GM18868 (cell line): ENCODE data around the gene STX16.

Experiments used
- ATAC-seq: cut with Tn5 transposase; IDR thresholded peaks from one replicate; pipeline ENCODE4 v1.9.1; 2021; ENCODE audit warnings: mild to moderate bottlenecking, moderate library complexity; ENCODE audit not compliant: unreplicated experiment

Gene STX16, protein sequence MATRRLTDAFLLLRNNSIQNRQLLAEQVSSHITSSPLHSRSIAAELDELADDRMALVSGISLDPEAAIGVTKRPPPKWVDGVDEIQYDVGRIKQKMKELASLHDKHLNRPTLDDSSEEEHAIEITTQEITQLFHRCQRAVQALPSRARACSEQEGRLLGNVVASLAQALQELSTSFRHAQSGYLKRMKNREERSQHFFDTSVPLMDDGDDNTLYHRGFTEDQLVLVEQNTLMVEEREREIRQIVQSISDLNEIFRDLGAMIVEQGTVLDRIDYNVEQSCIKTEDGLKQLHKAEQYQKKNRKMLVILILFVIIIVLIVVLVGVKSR

GRCh38 chr20:58650776-58651558 lies at the start of gene STX16:
STX16 (plus strand) TSS chr20:58651283; CDS start chr20:58652007, 724 bp downstream.
- ATAC-seq: peak; percentile 67

DNA sequence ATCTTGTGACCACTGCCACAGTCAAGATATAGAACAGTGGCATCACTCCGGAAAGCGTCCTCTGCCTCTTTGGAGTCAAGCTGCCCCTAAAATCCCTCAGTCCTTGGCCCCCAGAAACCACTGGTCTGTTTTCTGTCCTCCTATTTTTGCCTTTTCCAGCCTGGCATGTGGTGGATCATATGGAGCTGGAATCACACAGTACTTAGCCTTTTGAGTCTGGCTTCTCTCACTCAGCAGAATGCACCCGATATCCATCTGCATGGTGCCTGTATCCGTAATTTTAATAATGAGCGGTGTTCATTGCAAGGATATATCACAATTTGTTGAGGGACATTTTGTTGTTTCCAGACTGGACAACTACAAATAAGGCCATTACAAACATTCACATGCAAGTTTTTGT lies 49.0 kb upstream of the STX16 start:
- ATAC-seq: no peak

- no peak for ATAC-seq
Measured at GRCh38 chr20:58603721-58604120, 47.4 kb upstream of the STX16 start.

DNA sequence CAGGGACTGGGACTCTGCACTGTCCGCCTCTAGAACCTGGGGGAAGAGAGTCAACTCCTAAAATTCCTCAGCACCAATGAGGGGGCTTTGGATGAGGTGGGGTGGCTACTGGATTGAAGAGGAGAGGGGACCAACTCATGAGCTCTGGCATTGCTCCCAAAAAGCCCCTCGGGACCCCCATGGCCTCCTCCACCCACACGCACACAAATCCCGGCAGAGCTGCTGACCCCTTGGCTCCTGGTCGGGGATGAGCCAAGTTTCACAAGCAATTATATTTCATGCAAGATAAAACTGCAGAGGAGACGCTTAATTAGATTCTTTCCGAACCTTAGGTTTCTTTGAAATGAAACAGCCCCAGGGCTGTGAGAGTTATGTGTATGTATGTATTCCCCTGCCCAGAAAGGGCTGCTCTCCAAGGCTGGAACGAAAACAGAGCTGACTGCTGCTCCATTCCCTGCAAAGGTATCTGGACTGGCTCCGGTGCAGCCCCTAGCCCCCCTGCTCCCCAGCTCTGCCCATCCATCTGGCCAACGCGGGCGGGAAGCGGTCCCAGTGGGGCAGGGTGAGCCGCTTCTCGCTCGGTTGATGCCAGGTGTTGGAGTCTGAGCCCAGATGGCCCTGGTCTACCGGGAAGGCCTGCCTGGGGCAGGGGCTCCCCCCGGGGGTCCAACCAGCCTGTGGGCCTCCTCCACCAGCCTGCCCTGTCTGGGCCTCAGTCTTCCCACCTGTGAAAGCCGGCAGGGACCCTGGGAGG lies 46.8 kb upstream of the STX16 start:
- ATAC-seq: no peak

DNA sequence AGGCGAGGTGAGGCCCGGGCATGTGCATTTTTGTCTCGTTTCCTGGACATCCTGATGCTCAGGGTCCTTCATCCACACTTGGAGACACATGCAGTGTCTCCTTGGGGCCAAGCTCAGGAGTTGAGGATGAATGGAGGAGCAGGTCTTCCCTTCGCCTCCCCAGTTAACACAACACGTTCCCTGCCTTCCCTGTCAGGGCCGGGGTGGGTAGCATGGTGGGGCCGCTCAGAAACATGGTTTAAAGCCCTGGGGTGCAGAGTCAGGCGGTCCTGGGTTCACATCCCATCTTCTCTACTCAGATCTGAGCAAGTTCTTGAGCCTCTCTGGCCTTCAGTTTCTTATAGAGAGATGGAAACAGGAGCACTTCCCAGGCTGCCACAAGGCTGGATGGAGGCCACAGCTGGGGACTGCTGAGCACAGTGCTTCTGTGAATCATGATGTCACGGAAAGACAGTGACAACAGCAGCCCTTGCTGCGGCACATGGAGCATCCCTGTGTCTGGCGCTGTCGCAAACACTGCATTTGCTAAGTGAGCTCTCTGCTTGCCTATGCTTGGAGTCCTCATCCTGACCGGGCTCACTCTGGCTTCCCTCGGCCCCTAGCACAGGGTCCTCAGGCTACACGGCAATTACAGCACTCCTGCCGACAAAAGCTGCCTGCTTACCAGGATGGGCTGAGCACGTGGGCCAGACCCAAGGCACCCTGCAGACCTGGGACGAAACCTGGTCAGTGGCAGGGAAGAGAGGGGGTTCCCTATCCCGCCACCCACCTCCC lies 45.6 kb upstream of the STX16 start:
- no peak for ATAC-seq

DNA sequence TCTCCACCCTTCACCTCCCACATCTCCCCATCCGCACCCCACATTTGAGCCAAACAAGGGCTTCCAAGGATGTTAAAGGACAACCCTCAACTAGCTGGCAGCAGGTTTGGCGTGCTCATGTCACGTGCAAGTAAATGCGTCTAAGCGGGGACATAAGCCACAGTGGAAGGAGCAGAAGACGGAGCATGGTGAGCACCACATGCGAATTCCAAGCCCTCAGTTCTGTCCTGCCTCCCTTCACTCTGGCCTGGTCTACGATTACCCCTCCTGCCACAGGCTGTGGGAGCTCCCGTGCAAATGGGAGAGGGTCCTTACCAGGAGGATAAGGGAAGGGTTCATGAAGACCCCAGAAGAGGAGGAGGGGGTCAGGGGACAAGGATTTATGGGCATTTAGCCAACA lies 44.9 kb upstream of the STX16 start:
- no peak for ATAC-seq

DNA sequence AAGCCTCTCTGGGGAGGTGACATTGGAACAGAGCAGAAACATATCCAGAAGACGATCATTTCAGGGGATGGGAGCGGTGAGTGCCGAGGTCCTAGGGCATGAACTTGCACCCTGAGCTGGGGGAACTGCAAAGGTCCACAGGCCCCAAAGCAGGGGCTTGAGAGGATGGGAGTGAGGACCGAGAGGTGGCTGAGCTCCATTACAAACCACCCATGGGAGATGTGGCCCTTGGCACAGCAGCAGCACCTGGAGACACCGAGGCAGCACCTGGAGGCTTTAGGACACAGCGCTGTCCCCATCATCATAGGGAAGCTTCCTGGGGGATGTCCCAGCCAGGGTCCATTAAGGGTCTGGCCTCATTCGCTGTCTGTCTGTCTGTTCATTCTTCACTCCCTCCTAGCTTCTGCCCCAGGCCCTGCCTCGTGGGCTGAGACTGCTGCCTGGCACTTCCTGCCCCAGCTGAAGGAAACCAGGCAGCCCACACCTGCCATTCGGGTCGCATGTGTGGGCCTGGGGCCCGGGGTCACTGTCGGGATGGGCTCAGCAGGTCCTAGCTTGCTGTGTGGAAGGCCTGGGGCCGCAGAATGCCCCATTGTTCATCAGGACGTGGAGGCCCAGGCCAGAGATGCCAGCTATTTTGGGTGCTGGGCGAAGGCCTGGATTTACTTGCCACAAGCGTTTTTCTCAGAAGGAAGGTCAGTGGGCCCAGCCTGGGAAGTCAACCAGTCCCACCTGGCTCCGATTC lies 42.8 kb upstream of the STX16 start:
- no peak for ATAC-seq

GRCh38 chr20:58609026-58609425 lies 42.1 kb upstream of the STX16 start:
- ATAC-seq: no peak

GRCh38 chr20:58610071-58610800 lies 40.8 kb upstream of the STX16 start:
- no peak for ATAC-seq

GRCh38 chr20:58610811-58611210 lies 40.3 kb upstream of the STX16 start:
- ATAC-seq: no peak

DNA sequence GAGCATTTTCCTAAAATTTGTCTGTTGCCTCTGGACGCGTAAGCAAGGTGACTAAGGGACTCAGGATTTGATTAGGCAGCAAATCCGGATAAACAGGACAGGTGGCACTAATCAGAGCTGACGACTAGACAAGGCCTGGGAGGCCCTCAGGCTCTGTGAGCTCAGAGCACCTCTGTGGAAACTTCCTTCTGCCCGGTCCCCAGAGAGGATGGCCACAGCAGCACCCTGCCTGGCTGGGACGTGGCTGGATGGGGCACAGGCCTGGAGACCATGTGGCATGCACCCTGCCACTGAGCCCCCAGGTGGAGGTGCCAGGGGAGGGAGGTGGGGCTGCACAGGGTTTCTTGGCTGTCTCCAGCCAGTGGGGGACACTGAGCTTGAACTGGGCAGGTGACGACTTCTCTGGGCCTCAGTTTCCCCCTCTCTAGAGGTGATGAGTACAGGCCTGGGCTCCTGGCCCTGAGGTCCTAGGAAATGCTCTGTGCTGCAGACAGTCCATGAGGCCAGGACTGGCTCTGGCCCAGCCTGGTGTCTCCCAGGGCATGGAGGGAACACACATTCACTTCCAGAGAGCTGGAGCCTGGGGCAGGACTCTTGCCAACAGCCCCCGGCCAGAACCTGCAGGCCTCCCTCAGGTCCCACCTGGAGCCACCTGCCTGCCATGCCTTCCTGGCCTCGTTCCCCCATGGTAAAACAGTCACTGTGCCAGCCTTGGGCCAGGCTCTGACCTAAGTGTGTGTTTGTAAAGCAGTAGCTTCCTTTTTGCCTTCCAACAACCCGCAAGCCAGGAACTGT lies 39.6 kb upstream of the STX16 start:
- no peak for ATAC-seq

GRCh38 chr20:58612121-58612691 lies 38.9 kb upstream of the STX16 start:
- ATAC-seq: no peak

DNA sequence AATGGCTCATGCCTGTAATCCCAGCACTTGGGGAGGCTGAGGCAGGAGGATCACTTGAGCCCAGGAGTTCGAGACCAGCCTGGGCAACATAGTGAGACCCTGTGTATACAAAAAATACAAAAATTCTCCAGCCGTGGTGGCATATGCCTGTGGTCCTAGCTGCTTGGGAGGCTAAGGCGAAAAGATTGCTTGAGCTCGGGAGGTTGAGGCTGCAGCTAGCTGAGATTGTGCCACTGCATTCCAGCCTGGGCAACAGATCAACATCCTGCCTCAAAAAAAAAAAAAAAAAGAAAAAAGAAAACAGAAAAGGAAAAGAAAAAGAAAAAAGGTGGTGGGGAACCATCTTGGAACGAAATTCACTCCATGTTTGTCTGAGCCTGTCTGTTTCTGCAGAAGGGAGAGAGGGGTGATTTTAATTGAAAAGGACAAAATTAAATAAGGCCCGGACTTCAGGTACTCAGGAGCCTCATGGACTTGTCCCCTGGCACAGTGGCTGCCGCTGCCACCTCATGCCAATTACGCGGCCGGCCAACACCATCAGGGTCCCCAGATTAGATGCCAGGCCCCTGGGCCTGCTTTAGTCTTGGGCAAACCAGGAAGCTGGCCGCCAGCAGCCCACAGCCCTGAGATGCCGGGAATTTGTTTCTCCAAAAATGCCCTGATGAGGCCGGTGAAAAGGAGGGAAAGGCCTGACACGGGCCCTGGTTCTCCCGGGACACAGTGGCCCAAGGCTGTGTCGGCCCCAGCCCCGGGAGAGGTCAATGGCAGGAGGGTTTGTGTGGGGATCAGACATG lies 37.8 kb upstream of the STX16 start:
- ATAC-seq: no peak

DNA sequence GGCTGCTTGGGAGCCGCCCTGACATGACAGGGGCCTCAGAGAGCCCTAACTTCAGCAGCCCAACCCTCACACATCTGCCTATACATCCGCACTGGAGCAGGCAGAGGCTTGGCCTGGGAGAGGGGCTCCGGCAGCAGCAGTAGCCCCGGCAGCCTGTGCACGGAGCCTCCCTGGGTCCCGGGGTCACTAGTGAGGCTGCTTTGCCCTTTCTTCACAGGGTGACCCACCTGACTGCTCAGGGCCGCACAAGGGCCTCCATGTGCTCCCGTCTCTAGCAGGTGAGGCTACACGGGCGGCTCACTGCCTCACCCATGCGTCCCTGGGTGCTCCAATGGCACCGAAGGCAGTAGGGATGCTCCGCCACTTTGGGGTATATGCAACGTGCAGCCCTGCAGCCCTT lies 36.7 kb upstream of the STX16 start:
- ATAC-seq: no peak

DNA sequence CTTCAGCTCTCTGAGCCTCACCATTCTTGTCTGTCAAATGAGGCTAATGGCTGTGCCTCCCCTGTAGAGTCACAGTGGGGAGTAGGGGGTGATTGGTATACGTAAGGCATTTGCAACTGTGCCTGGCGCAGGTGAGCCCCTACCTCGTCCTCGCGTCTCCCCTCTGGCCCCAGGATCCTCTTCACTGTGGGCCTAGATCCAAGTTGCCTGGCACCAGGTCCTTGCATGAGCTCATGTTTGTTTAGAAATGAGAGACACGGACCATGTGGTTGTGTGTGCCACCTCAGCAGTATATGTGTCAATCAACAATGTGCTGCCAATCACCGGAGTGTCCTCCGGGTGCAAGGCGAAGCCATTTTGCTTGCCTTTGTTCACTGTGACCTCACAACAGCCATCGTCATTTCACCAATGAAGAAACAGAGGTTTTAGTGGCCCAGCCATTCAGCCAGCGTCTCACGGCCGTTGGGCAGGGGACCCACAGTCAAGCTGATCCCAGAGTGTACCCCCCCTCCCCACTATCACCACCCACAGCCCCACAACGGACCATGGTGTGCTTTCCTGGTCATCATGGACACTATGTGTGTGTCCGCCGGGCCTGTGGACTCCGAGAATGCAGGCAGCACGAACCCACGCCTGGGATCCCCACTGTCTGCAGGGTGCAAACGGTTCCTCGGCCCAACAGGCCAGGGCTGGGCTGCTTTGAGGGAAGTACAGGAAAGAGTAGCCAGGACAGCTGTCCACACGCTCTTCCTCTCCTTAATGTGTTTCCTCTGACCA lies 35.9 kb upstream of the STX16 start:
- no peak for ATAC-seq

DNA sequence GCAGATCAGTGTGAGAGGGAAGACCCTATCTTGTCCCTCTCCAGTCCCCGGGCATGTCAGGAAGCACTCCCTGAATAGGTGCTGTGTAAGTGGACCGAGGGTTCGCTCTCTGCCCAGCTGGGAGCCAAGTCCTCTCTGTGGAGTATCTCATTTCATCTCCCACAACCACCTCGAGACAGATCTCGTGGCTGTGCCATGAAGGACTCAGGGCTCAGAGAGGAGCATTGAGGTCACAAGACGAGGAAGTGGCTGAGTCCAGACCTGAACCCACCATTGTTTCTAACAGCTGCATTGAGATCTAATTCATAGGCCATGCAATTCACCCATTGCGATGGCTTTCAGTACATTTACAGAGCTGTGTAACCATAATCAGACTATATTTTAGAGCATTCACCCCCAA lies 34.7 kb upstream of the STX16 start:
- no peak for ATAC-seq

GRCh38 chr20:58617158-58617557 lies 33.9 kb upstream of the STX16 start:
- ATAC-seq: no peak
